PFSK-1 (cell line): ENCODE measurements around the gene CAPN1.

Source experiments
- FOXP2 ChIP-seq: optimal IDR thresholded peaks from 2 replicates; pipeline ENCODE3; 2011; ENCODE audit warnings: borderline replicate concordance, control low read depth, inconsistent platforms; ENCODE audit not compliant: insufficient read depth; ENCODE audit errors: extremely low read length, extremely low read depth
- POLR2AphosphoS5 ChIP-seq: IDR thresholded peaks from 2 replicates; pipeline ENCODE4 v1.6.1; 2012; ENCODE audit warnings: low read depth, mild to moderate bottlenecking, control low read depth, low read length, moderate library complexity
- SIN3A ChIP-seq: IDR thresholded peaks from 2 replicates; pipeline ENCODE4 v1.6.1; 2012; ENCODE audit warnings: mild to moderate bottlenecking, low read length, moderate library complexity, borderline replicate concordance; ENCODE audit not compliant: insufficient read depth
- TAF1 ChIP-seq: IDR thresholded peaks from 2 replicates; pipeline ENCODE4 v1.6.1; 2012; ENCODE audit warnings: low read length, control low read depth, borderline replicate concordance; ENCODE audit not compliant: insufficient read depth
- TF ChIP-seq, protein P1 (sequence below), 2 experiments: IDR thresholded peaks; 2 replicates each; pipeline versions ENCODE4 v1.6.1 to v1.8.0; 2011 to 2012; ENCODE audit warnings: low read depth in 2 of 2, low read length in 2 of 2, control low read depth in 1 of 2, inconsistent platforms in 1 of 2, mild to moderate bottlenecking in 1 of 2, moderate library complexity in 1 of 2; ENCODE audit not compliant: insufficient read depth in 1 of 2

CAPN1 gene

DNA sequence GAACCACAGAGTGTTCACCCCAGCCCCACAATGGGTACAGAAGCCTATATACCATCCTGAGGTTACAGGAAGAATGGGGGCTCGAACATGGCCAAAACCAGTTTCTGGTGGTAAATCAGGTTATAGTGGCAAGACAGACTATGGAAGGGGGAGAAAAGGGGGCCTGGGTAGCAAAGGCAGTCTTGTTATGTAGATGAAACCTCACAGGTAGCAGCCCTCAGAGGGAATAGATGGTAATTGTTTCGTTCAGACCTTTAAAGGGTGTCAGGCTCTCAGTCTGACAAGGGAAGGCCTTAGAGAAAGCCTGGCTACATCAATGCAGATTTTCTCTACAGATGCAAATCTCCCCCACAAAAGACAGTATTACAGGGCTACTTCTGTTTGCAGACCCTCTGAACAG, 3.4 kb downstream of the CAPN1 start:
- TF ChIP-seq, protein P1, sequence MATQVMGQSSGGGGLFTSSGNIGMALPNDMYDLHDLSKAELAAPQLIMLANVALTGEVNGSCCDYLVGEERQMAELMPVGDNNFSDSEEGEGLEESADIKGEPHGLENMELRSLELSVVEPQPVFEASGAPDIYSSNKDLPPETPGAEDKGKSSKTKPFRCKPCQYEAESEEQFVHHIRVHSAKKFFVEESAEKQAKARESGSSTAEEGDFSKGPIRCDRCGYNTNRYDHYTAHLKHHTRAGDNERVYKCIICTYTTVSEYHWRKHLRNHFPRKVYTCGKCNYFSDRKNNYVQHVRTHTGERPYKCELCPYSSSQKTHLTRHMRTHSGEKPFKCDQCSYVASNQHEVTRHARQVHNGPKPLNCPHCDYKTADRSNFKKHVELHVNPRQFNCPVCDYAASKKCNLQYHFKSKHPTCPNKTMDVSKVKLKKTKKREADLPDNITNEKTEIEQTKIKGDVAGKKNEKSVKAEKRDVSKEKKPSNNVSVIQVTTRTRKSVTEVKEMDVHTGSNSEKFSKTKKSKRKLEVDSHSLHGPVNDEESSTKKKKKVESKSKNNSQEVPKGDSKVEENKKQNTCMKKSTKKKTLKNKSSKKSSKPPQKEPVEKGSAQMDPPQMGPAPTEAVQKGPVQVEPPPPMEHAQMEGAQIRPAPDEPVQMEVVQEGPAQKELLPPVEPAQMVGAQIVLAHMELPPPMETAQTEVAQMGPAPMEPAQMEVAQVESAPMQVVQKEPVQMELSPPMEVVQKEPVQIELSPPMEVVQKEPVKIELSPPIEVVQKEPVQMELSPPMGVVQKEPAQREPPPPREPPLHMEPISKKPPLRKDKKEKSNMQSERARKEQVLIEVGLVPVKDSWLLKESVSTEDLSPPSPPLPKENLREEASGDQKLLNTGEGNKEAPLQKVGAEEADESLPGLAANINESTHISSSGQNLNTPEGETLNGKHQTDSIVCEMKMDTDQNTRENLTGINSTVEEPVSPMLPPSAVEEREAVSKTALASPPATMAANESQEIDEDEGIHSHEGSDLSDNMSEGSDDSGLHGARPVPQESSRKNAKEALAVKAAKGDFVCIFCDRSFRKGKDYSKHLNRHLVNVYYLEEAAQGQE (IDR thresholded peaks at IDR 0.05; ENCODE audit: insufficient read depth in 1 of 2, low read depth in 2 of 2, low read length in 2 of 2) = no peak
- TF ChIP-seq POLR2AphosphoS5 = no peak
- no peak for TF ChIP-seq TAF1
- no peak for TF ChIP-seq FOXP2
- no peak for TF ChIP-seq SIN3A

DNA sequence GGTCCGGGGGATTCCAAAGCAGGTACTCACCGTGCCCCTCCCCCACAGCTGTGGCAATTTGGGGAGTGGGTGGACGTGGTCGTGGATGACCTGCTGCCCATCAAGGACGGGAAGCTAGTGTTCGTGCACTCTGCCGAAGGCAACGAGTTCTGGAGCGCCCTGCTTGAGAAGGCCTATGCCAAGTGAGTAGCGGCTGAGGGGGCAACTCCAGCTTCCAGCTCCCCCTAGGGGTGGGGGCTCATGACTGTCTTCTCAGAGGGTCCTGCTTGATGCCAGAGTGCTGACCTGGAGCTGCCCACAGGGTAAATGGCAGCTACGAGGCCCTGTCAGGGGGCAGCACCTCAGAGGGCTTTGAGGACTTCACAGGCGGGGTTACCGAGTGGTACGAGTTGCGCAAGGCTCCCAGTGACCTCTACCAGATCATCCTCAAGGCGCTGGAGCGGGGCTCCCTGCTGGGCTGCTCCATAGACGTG, 4.2 kb downstream of the CAPN1 start:
- TF ChIP-seq SIN3A (no peak), TAF1 (no peak), POLR2AphosphoS5 (no peak), FOXP2 (no peak)
- TF ChIP-seq, protein P1 (IDR thresholded peaks at IDR 0.05; ENCODE audit: insufficient read depth in 1 of 2, low read depth in 2 of 2, low read length in 2 of 2) = no peak

DNA sequence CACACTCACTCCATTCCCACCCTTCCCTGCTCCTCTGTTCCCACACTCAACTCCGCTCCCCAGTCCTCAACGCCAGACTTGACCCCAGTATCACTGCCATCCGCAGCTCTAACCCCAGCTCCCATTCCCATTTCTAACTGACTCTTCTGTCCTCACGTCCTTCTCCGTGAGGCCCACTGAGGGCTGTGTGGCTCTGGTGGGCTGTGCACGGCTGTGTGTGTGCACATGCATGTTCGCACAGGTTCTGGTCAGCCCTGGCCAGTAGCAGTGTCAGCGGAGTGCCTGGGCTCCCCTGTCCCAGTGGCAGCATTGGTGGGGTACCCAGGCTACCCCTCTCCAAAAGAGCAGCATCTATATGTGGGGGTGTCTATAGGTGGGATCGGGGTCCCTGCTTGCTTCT, 5.0 kb downstream of the CAPN1 start:
- TF ChIP-seq TAF1 = no peak
- no peak for TF ChIP-seq POLR2AphosphoS5
- no peak for TF ChIP-seq SIN3A
- TF ChIP-seq FOXP2 = no peak
- TF ChIP-seq, protein P1 (IDR thresholded peaks at IDR 0.05; ENCODE audit: insufficient read depth in 1 of 2, low read depth in 2 of 2, low read length in 2 of 2) = no peak

DNA sequence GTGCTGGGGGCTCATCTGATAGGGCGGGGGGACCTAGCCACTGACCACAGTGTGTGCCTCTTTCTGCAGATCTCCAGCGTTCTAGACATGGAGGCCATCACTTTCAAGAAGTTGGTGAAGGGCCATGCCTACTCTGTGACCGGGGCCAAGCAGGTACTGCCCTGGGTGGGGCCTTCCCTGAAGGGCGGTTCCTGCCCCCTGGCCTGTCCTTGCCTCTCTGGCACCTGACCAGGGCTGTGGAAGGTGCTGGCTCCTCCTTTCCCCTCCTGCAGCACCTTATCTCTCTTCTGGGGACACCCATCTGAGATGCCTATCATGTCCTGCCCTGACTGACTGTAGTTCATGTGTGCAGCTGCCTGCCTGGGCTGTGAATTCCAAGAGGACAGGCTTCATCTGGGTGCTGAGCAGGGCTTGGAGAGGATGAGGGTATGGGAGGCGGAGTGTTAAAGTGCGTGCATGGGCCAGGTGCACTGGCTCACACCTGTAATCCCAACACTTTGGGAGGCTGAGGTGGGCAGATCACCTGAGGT, 5.5 kb downstream of the CAPN1 start:
- no peak for TF ChIP-seq FOXP2
- no peak for TF ChIP-seq SIN3A
- TF ChIP-seq, protein P1 (IDR thresholded peaks at IDR 0.05; ENCODE audit: insufficient read depth in 1 of 2, low read depth in 2 of 2, low read length in 2 of 2) = no peak
- no peak for TF ChIP-seq TAF1
- TF ChIP-seq POLR2AphosphoS5 = no peak
